Measurements from ENCODE around the gene SPRYD3. TPM values are rescaled to one million over a fixed set of nuclear protein-coding genes. Genes with fewer than 3 reads are reported as not detected.

The SPRYD3 gene, protein sequence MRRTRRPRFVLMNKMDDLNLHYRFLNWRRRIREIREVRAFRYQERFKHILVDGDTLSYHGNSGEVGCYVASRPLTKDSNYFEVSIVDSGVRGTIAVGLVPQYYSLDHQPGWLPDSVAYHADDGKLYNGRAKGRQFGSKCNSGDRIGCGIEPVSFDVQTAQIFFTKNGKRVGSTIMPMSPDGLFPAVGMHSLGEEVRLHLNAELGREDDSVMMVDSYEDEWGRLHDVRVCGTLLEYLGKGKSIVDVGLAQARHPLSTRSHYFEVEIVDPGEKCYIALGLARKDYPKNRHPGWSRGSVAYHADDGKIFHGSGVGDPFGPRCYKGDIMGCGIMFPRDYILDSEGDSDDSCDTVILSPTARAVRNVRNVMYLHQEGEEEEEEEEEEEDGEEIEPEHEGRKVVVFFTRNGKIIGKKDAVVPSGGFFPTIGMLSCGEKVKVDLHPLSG
- total RNA-seq (ENCODE audit: low replicate concordance) = 5.4 and 6.7 TPM in 2 replicates

DNA sequence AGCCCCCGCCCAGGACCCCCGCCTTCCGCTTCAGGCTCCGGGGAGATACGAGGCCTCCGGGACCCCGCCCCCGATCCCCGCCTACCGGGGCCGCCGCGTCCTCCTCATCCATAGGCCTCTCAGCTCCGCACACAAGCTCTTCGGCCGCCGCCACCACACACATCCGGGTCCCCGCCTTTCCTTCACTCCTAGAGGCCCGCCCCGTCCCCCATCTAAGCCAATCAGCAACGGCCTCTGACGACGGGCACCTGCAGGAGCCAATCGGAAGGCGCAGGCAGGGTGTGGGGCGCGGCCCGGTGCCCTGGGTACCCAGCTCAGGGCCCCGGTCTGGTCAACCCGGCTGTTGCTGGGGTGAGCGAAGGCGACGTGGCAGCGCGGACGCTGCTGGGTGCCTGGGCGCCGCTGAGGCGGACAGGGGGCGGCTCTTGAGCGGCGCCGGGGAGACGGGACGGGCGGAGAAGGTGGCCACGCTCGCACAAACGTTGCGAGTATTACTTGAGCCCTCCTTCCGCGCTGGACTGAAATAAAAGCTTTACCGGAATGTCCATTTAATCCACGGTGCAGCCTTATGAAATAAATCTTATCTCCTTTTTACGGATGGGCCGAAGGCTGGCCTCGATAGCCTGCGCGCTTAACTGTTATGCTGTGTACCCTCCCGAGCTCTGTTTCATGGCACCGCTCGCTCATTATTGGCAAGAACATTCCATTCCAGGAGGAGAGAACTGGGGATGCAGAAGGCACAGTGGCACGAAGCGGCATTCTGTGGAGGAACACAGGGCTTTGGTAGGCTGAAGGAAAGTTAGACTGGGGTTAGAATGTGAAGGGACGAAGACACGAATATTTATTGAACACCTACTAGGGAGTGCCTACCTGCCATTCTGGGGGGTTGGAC, at the start of gene SPRYD3:
Gene SPRYD3, minus strand, starts transcription at position 165 of the 892 bp plus-strand sequence. Its CDS starts 57 bp downstream, at position 108.
- H3K4me3 Mint-ChIP-seq = peak within 1 kb of the TSS; percentile 92
- no peaks in the 10 kb centered on the region for H3K79me2 ChIP-seq (ENCODE audit: low read depth)
- no peaks in the 10 kb centered on the region for H3K36me3 ChIP-seq
- peaks cover 6% of the 10 kb centered on the region for H3K4me1 ChIP-seq
- H3K4me2 ChIP-seq = peak within 1 kb of the TSS; percentile 87
- TF ChIP-seq EZH2phosphoT487 (IDR thresholded peaks at IDR 0.05) (no peak), EZH2 (IDR thresholded peaks at IDR 0.05) (no peak)
- TF ChIP-seq, protein P1, sequence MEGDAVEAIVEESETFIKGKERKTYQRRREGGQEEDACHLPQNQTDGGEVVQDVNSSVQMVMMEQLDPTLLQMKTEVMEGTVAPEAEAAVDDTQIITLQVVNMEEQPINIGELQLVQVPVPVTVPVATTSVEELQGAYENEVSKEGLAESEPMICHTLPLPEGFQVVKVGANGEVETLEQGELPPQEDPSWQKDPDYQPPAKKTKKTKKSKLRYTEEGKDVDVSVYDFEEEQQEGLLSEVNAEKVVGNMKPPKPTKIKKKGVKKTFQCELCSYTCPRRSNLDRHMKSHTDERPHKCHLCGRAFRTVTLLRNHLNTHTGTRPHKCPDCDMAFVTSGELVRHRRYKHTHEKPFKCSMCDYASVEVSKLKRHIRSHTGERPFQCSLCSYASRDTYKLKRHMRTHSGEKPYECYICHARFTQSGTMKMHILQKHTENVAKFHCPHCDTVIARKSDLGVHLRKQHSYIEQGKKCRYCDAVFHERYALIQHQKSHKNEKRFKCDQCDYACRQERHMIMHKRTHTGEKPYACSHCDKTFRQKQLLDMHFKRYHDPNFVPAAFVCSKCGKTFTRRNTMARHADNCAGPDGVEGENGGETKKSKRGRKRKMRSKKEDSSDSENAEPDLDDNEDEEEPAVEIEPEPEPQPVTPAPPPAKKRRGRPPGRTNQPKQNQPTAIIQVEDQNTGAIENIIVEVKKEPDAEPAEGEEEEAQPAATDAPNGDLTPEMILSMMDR (IDR thresholded peaks at IDR 0.05) = no peak
- H3K9ac ChIP-seq = peak within 1 kb of the TSS; percentile 35
- peak within 1 kb of the TSS; percentile 55 for H3K4me3 ChIP-seq
- no peak within 1 kb of the TSS for H3K27ac ChIP-seq
- no peaks in the 10 kb centered on the region for H4K20me1 ChIP-seq (ENCODE audit: low read depth)
- peaks cover 34% of the 10 kb centered on the region for H3K27me3 ChIP-seq
- H3K27ac Mint-ChIP-seq = peak within 1 kb of the TSS; percentile 78
- DNase-seq (ENCODE audit: low spot score) = peak; percentile 98
- H3K4me1 Mint-ChIP-seq = peaks cover 16% of the 10 kb centered on the region
- H3K36me3 Mint-ChIP-seq = peaks cover 10% of the 10 kb centered on the region
- peaks cover 4% of the 10 kb centered on the region for H3K9me3 Mint-ChIP-seq
- no peaks in the 10 kb centered on the region for H3K9me3 ChIP-seq (ENCODE audit: low read depth)
- peaks cover 17% of the 10 kb centered on the region for H3F3A ChIP-seq (ENCODE audit: low read depth)
- H2AFZ ChIP-seq (replicated peaks) = peak within 1 kb of the TSS; percentile 50
- H3K27me3 Mint-ChIP-seq (ENCODE audit: insufficient read depth, low read depth) = peaks cover 7% of the 10 kb centered on the region

DNA sequence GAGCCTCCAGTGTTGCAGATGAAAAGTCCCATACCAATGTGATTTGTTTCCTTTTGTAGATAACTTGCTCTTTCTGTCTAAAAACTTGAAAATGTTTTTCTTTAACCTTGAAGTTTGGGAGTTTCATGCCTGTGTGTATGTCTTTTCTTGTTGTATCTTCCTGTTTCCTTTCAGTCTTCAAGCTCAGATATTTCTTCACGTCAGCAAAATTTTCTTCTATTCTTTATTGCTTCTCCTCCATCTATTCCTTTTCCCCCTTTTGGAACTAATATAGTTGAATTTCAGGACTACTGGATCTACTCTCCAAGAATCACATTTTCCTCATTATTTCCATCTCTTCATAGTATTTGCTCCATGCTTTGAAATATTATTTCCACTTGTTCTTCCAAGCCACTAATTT, 48.0 kb upstream of the SPRYD3 start:
- TF ChIP-seq EZH2phosphoT487 (IDR thresholded peaks at IDR 0.05) (no peak), EZH2 (IDR thresholded peaks at IDR 0.05) (no peak)
- TF ChIP-seq, protein P1 (IDR thresholded peaks at IDR 0.05) = no peak
- H3K4me1 ChIP-seq = no peaks in the 10 kb centered on the region
- no peak overlapping the region for H3K27ac Mint-ChIP-seq
- H3K4me3 Mint-ChIP-seq = no peak overlapping the region
- H3K9ac ChIP-seq = no peak overlapping the region
- H3K79me2 ChIP-seq (ENCODE audit: low read depth) = no peaks in the 10 kb centered on the region
- H3K9me3 Mint-ChIP-seq = peaks cover 8% of the 10 kb centered on the region
- no peaks in the 10 kb centered on the region for H3F3A ChIP-seq (ENCODE audit: low read depth)
- no peaks in the 10 kb centered on the region for H3K9me3 ChIP-seq (ENCODE audit: low read depth)
- peaks cover 13% of the 10 kb centered on the region for H3K27me3 Mint-ChIP-seq (ENCODE audit: insufficient read depth, low read depth)
- no peak overlapping the region for H3K4me2 ChIP-seq
- peaks cover 7% of the 10 kb centered on the region for H3K4me1 Mint-ChIP-seq
- no peak for DNase-seq (ENCODE audit: low spot score)
- H3K27me3 ChIP-seq = peaks cover 61% of the 10 kb centered on the region
- H3K36me3 Mint-ChIP-seq = peaks cover 5% of the 10 kb centered on the region
- H4K20me1 ChIP-seq (ENCODE audit: low read depth) = no peaks in the 10 kb centered on the region
- no peak overlapping the region for H3K27ac ChIP-seq
- H3K4me3 ChIP-seq = no peak overlapping the region
- H3K36me3 ChIP-seq = no peaks in the 10 kb centered on the region
- H2AFZ ChIP-seq (replicated peaks) = no peak overlapping the region

DNA sequence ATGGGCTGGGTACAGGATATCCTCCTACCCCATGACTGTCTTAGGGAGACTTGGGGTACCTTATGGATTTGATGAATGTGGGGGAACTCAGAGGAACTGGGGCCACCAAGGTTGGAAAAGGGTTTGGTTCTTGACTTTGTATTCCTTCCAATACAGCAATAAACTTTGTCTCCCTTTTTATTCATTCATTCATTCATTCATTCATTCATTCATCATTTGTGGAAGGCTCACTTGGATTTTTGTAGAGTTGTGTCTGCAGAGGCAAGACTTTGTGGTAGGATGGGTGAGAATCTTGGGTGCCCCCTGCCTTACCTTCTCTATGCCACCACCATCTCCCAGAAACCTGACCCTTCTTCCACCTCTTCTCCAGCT, 45.1 kb upstream of the SPRYD3 start:
- Histone ChIP-seq H3K27ac (no peak overlapping the region), H3K9me3 (ENCODE audit: low read depth) (no peaks in the 10 kb centered on the region), H3K4me1 (no peaks in the 10 kb centered on the region), H2AFZ (replicated peaks) (no peak overlapping the region), H4K20me1 (ENCODE audit: low read depth) (no peaks in the 10 kb centered on the region), H3K36me3 (no peaks in the 10 kb centered on the region), H3F3A (ENCODE audit: low read depth) (no peaks in the 10 kb centered on the region), H3K79me2 (ENCODE audit: low read depth) (no peaks in the 10 kb centered on the region), H3K27me3 (peaks cover 46% of the 10 kb centered on the region), H3K4me3 (no peak overlapping the region), H3K9ac (no peak overlapping the region), H3K4me2 (no peak overlapping the region)
- TF ChIP-seq EZH2phosphoT487 (IDR thresholded peaks at IDR 0.05) = no peak
- TF ChIP-seq, protein P1 (IDR thresholded peaks at IDR 0.05) = no peak
- Mint-ChIP-seq H3K27me3 (ENCODE audit: insufficient read depth, low read depth) (peaks cover 16% of the 10 kb centered on the region), H3K27ac (no peak overlapping the region), H3K4me1 (peaks cover 11% of the 10 kb centered on the region), H3K4me3 (no peak overlapping the region), H3K36me3 (peaks cover 5% of the 10 kb centered on the region), H3K9me3 (peaks cover 8% of the 10 kb centered on the region)
- DNase-seq (ENCODE audit: low spot score) = no peak
